ENCODE data around the gene STAP2. TPM values are rescaled to one million over a fixed set of nuclear protein-coding genes. Genes with fewer than 3 reads are reported as not detected.

STAP2 gene
- total RNA-seq, 1 experiment from 2014 or later: 72.6 TPM

GRCh38 chr19:4327877-4328242 is 10.8 kb downstream of the STAP2 start:
- CTCF ChIA-PET: no interaction called here
- BruUV-seq (replicated peaks): no TSS peak
- Histone ChIP-seq H3K27ac (ENCODE audit: low read length) (no peak overlapping the region), H3K9me3 (ENCODE audit: low read length) (no peaks in the 10 kb centered on the region), H3K4me3 (ENCODE audit: low read length) (no peak overlapping the region), H3K9ac (ENCODE audit: low read length) (no peak overlapping the region), H4K20me1 (ENCODE audit: low read length) (no peaks in the 10 kb centered on the region), H3K79me2 (ENCODE audit: low read length) (no peaks in the 10 kb centered on the region), H2AFZ (ENCODE audit: low read length) (no peak overlapping the region), H3F3A (ENCODE audit: low read length, unreplicated experiment) (no peaks in the 10 kb centered on the region), H3K4me1 (ENCODE audit: insufficient read depth, low read length) (no peaks in the 10 kb centered on the region), H3K27me3 (ENCODE audit: low read length) (no peaks in the 10 kb centered on the region), H3K4me2 (ENCODE audit: low read length) (no peak overlapping the region), H3K36me3 (ENCODE audit: low read depth, low read length) (no peaks in the 10 kb centered on the region), H3K9me2 (replicated peaks; ENCODE audit: low read length) (no peaks in the 10 kb centered on the region)
- POLR2A ChIA-PET (ENCODE audit: unreplicated experiment): no interaction called here
- intact Hi-C loops (cut with micrococcal nuclease): no loop called here
- ATAC-seq (no peak), DNase-seq (no peak)
- TF ChIP-seq CTCF (conservative IDR thresholded peaks at IDR 0.05; ENCODE audit: low read depth, low read length) (no peak), EZH2phosphoT487 (IDR thresholded peaks at IDR 0.05; ENCODE audit: borderline replicate concordance, low read length) (no peak), EZH2 (IDR thresholded peaks at IDR 0.05; ENCODE audit: low read length, unreplicated experiment) (no peak)

- Histone ChIP-seq H3F3A (ENCODE audit: low read length, unreplicated experiment) (no peaks in the 10 kb centered on the region), H4K20me1 (ENCODE audit: low read length) (no peaks in the 10 kb centered on the region), H3K27me3 (ENCODE audit: low read length) (no peaks in the 10 kb centered on the region), H3K9ac (ENCODE audit: low read length) (no peak overlapping the region), H3K27ac (ENCODE audit: low read length) (no peak overlapping the region), H3K79me2 (ENCODE audit: low read length) (no peaks in the 10 kb centered on the region), H3K4me3 (ENCODE audit: low read length) (no peak overlapping the region), H3K4me1 (ENCODE audit: insufficient read depth, low read length) (no peaks in the 10 kb centered on the region), H3K9me3 (ENCODE audit: low read length) (no peaks in the 10 kb centered on the region), H3K4me2 (ENCODE audit: low read length) (no peak overlapping the region), H3K36me3 (ENCODE audit: low read depth, low read length) (no peaks in the 10 kb centered on the region), H2AFZ (ENCODE audit: low read length) (no peak overlapping the region), H3K9me2 (replicated peaks; ENCODE audit: low read length) (no peaks in the 10 kb centered on the region)
- BruUV-seq (replicated peaks): no TSS peak
- TF ChIP-seq EZH2 (IDR thresholded peaks at IDR 0.05; ENCODE audit: low read length, unreplicated experiment) (no peak), EZH2phosphoT487 (IDR thresholded peaks at IDR 0.05; ENCODE audit: borderline replicate concordance, low read length) (no peak), CTCF (conservative IDR thresholded peaks at IDR 0.05; ENCODE audit: low read depth, low read length) (no peak)
- POLR2A ChIA-PET (ENCODE audit: unreplicated experiment): no interaction called here
- CTCF ChIA-PET: no interaction called here
- no peak; the same call in 1 of the 2 replicates for ATAC-seq
- intact Hi-C loops (cut with micrococcal nuclease): no loop called here
- no peak for DNase-seq
Observed at GRCh38 chr19:4327252-4327876, 11.3 kb downstream of the STAP2 start.

- H3K9ac ChIP-seq (ENCODE audit: low read length): no peak overlapping the region
- no peaks in the 10 kb centered on the region for H4K20me1 ChIP-seq (ENCODE audit: low read length)
- ATAC-seq: no peak
- H3K36me3 ChIP-seq (ENCODE audit: low read depth, low read length): no peaks in the 10 kb centered on the region
- no peak overlapping the region for H3K4me3 ChIP-seq (ENCODE audit: low read length)
- intact Hi-C loops (cut with micrococcal nuclease): no loop called here
- DNase-seq: no peak
- H3K9me3 ChIP-seq (ENCODE audit: low read length): no peaks in the 10 kb centered on the region
- no peaks in the 10 kb centered on the region for H3K9me2 ChIP-seq (replicated peaks; ENCODE audit: low read length)
- H3F3A ChIP-seq (ENCODE audit: low read length, unreplicated experiment): no peaks in the 10 kb centered on the region
- H3K79me2 ChIP-seq (ENCODE audit: low read length): no peaks in the 10 kb centered on the region
- no peaks in the 10 kb centered on the region for H3K27me3 ChIP-seq (ENCODE audit: low read length)
- no peak overlapping the region for H3K4me2 ChIP-seq (ENCODE audit: low read length)
- ChIA-PET POLR2A (ENCODE audit: unreplicated experiment) (no interaction called here), CTCF (no interaction called here)
- no peak overlapping the region for H3K27ac ChIP-seq (ENCODE audit: low read length)
- H3K4me1 ChIP-seq (ENCODE audit: insufficient read depth, low read length): no peaks in the 10 kb centered on the region
- TF ChIP-seq EZH2phosphoT487 (IDR thresholded peaks at IDR 0.05; ENCODE audit: borderline replicate concordance, low read length) (no peak), CTCF (conservative IDR thresholded peaks at IDR 0.05; ENCODE audit: low read depth, low read length) (no peak), EZH2 (IDR thresholded peaks at IDR 0.05; ENCODE audit: low read length, unreplicated experiment) (no peak)
- no TSS peak for BruUV-seq (replicated peaks)
- H2AFZ ChIP-seq (ENCODE audit: low read length): no peak overlapping the region
Observed at GRCh38 chr19:4326837-4327251, 11.8 kb downstream of the STAP2 start.

All from PC-3 (cell line).